ENCODE results near the gene MX2. TPM values are rescaled to one million over a fixed set of nuclear protein-coding genes. Genes with fewer than 3 reads are reported as not detected.
"Not testable (repeated sequence)": the region's sequence is repeated elsewhere in the genome, so short reads cannot be mapped to it uniquely, and the experiment has no call there.

MX2 gene
- total RNA-seq, 1 donor from 2014 or later = 0.40 TPM

DNA sequence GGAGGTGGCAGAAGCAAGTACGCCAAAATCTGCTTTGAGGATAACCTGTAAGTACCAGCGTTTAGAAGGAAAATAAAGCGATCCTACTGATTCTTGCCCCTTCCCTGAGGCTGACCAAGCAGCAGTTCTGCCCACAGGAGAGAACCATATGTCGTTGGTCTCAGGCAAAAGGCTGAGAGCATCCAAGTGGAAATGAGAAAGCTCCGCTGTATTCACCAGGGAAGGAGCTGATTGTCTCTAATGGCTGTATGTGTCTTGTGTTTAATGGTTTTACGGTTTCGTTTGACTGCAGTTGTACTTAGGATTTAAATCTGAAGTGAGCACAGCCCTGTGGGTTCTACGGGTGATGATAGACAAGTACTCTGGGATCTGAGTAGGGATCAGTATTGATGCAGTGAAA is 23.4 kb upstream of the MX2 start:
- DNase-seq (ENCODE audit: low read depth in 2 of 2) = no peak

DNA sequence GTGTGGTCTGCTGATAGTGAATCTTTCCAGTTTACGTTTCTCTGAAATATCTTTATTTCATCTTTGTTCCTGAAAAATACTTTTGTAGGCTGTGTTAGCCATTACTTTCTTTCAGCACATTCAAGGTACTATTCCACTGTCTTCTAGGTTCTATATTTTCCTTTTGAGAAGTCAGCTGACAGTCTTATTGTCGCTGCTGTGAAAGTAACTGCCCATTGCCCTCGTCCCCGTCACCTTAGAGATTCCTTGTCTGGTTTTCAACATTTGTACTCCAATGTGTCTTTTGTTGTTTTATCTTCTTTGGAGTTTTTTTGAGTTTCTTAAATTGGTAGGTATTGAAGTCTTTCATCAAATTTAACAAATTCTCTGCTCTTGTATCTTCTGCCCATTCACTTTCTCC is 19.8 kb upstream of the MX2 start:
- no peak for DNase-seq (ENCODE audit: low read depth in 2 of 2)

DNA sequence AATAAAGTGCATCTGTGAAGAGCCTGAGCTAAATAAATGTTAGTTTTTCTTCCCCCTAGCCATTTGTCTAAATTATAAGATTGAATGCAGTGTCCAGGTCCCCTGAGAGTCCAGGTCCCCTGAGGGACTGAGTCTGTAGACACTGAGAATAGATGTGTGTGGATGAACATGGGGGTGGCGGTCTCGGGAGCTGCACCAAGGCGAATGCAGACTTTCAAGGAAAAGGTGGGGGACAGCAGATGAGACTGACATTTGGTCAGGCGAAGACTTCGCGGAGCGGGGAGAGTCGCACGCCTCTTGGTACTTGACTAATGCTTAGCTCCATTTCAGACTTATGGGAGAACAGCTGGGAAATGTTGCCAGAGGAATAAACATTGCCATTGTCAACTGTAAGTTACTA is 17.7 kb upstream of the MX2 start:
- DNase-seq (ENCODE audit: low read depth in 2 of 2) = no peak

- DNase-seq (ENCODE audit: low read depth in 2 of 2) = no peak
These were observed 16.5 kb upstream of the MX2 start for GRCh38 chr21:41345356-41345755.

- no peak for DNase-seq (ENCODE audit: low read depth in 2 of 2)
These were observed 15.7 kb upstream of the MX2 start for GRCh38 chr21:41345934-41346685.

DNA sequence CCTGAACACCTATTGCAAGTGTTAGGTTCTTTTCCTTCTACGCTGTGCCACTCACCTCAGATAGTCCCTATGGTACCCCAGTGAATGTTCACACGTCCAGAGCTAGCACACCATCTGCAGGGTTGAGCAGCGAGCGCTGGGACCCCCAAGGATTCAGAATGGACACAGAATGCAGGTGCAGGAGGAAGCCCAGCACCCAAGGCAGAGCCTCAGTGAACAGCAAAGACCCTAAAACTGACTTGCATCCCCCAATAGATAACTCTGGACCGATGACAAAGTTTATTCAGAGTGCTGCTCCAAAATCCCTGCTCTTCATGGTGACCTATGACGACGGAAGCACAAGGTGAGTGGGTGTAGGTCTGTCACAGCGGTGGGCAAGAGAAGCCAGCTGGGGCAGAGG is 15.1 kb upstream of the MX2 start:
- no peak for DNase-seq (ENCODE audit: low read depth in 2 of 2)

GRCh38 chr21:41348434-41348833 is 13.4 kb upstream of the MX2 start:
- DNase-seq (ENCODE audit: low read depth in 2 of 2) = no peak

DNA sequence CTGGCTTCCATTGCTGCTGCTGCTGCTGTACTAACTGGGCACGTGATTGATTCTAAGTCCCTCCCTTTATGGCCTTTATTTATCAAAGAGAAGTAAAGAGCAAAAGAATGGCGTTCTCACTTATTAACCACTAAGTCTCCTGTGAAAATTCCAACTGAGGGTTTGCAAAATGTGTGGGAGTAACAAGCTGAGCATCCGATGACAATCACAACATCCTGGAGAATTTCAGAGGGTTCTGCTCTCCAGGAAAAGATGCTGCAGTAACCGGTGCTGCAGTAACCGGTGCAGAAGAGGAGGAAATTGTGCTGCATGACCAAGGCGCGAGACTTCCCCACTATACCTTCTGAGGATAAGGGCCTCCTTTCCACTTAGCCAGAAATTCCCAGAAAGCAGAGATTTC is 12.7 kb upstream of the MX2 start:
- DNase-seq (ENCODE audit: low read depth in 2 of 2) = no peak

DNA sequence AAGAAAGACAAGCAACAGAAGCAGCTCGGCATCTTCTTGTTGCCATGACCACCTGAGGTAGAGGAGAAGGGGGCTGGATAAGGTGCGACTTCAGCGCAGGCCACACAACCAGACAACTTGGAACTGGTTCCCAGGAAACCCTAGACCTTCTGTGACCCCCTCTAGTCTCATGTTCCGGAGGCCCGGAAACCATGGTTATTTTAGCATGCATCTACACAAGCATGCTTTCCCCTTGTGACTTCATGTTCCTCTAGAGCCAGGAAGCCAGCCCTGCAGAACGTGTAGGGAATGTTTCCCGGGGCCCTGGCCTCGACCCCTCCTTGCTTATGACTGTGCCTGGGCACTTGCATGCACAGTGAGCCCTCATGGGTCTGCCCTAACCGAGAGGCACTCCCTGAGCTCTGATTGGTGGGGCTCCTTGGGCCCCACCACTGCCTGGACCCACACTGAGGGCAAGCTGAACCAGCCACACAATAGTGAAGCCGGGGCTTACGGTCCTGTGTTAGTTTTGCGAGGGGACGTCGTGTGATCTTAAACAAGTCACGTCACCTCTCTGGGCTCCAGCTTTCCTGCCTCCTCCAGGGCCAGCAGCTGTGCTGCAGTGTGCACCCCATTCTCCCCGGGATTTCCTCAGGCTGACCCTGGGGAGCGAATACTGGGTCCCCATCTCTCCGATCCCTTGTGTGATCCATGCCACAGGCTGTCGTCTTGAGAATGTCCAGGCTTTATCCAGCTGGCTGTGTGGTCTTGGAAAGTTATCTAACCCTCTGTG is 12.0 kb upstream of the MX2 start:
- DNase-seq (ENCODE audit: low read depth in 2 of 2) = no peak

DNA sequence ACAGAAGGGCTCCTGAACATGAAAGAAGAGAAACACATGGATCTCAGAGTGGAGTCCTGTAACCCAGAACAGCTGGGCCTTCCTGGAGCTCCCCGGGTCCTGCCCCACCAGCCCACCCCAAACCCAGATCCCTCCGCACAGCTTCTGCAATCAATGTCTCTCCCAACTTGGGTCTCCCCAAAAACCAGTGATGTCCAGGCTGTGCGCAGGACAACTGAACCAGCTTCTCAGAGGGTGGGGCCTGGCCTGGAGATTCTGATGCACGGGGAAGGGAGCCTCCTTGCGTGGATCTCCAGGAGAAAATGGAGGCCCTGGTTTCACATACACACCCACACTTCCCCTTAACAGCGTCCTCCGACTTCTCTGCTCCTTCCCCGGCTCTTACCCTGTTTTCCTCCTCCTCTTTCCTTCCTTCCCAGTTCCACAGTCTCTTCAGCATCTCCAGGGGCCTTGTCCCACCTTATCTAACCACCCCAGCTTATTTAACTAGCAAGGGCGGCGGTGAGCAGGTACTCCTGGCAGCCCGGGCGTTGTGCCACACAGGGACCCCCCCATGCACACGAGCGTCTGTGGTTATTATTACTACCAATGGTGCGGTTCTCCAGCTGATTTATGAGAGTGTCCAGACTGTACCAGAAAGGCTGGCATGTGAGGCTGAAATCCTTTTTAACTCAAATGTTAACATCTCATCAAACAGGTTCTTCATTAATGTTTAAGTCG is 11.2 kb upstream of the MX2 start:
- no peak for DNase-seq (ENCODE audit: low read depth in 2 of 2)

DNA sequence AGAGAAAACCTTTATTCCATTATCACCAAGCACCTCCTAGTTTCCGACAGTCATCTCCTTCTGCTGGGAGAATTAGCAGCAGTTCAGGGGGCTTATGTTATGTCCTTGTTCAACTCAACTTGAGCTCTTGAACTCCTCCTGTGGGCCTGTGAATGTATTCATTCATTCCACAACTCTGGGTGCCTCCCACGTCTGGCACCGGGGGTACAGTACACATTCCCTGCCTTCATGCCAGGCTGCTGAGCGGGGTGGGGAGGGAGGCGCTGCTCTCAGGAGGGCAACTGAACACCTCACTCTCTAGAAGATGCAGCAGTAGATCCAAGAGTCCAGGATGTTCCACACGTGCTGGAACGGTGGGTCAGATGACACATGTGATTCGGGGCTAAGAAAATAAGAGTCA is 4.3 kb upstream of the MX2 start:
- no peak for DNase-seq (ENCODE audit: low read depth in 2 of 2)

- no peak for DNase-seq (ENCODE audit: low read depth in 2 of 2)
These were observed 3.3 kb upstream of the MX2 start for GRCh38 chr21:41358193-41359166.

- DNase-seq (ENCODE audit: low read depth in 2 of 2) = no peak
These were observed 2.5 kb upstream of the MX2 start for GRCh38 chr21:41359286-41359685.

- not testable (repeated sequence) for DNase-seq (ENCODE audit: low read depth in 2 of 2)
These were observed 2.1 kb upstream of the MX2 start for GRCh38 chr21:41359754-41360071.

DNA sequence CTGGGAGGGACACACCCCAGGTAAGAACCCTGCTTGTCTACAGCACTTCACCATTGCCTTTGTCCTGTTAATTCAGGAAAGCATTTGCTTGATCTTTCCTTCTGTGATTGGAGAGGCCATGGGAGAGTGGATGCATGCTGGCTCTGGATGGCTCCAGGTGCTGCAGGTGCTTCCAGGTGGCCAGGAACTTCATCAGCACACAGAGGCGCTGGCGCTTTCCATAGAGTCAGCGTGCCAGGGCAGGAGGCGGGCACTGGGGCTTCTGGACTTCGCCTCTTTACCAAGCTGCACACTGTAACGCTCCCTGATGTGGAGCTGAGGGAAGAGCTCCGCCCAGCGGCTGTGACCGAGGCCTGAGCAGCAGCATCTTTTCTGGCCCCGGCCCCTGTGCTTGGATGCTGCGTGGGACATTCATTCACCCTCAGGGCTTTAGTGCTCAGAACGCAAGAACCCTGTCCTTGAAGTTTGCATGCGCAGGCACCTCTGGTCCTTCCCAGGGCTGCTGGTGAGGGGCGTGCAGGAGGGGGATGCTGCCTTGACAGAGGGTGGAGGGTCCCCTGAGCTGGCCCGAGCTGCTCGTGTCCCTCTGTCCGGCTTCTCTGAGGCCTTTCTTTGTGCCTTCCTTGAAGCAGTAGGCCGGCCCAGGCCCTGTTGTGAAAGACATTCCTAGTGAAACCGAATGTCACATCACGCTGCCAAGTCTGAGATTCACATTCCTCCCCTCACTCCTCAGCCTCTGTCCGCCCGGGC is 1.6 kb upstream of the MX2 start:
- DNase-seq (ENCODE audit: low read depth in 2 of 2) = no peak

DNA sequence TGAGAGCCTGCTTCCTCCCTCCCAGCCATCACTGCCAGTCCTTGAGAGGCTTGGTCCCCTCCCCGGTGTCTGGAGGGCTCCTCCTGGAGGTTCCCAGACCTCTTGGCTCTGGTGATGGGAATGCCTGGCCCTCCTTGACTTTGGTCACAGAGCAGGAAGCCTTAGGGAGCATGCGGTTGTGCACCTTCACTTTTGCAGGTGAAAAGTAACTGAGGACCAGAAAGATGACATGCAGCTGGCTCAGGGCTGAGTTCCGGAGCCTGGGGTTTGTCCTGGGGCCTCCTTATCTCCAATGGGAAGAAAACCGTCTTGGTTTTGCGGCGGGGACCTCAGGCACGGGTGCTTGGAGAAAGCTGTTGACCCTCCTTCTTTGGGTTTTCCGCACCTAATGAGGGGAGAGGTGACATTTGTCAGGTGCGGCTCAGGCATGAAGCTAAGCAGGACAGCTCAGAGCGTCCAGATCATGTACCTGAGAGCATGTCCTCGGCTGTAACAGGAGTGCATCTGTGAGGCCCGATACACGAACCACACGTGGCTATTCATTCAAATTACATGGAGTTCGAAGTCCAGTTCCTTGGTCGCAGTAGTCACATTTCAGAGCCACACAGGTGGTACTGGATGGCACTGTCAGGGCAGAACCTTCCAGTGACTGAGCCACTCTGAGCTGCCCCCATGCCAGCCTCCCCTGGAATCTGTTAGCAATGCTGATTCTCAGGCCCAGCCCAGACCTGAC is 608 bp upstream of the MX2 start:
- DNase-seq (ENCODE audit: low read depth in 2 of 2) = no peak

GRCh38 chr21:41362605-41363369 is 960 bp downstream of the MX2 start:
- no peak for DNase-seq (ENCODE audit: low read depth in 2 of 2)

DNA sequence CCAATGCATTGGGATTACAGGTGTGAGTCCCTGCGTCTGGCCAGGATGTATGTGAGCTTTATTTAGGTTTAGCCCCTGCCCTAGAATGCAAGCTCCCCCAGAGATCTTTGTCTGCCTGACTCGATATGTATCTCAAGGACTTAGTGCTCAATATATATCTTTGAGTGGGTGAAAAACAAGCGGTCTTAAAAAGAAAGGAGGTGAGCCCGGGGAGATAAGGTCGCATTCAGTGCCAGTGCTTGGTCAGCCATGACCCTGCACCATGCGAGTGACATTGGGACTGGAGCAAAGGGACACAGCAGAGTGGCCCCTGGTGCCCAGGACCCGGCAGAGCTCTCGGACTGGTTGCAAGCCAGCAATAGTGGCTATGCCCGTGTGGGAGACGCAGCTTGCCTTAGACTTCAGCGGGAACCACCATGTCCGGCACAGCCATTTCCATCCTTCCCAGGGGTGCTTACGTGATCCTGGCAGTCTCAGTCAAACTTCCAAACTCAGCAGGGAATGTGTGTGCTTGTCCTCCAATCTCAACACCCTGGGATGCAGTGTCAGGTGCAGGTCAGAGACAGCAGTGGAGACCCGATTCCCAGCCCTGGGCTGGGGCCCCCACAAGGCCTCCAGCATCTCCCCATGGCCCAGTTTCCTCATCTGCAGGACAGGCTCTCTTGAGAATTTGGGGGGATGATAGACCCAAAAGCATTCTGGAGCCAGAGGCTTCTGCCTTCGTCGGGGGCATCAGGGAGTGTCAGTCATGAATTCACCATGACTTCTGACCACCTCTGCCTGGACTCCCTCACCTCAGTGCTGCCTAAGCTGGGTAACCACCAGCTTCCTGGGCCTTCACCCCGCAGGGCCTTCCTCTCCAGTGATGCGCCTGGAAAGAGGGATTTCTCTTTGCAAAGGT is 1.8 kb downstream of the MX2 start:
- no peak for DNase-seq (ENCODE audit: low read depth in 2 of 2)
